ENCODE results near the gene FEN1. TPM values are rescaled to one million over a fixed set of nuclear protein-coding genes. Genes with fewer than 3 reads are reported as not detected.

FEN1 gene
- total and polyA plus RNA-seq, 2 experiments from 2014 or later, result 29.0 to 31.5 TPM

- no peaks in the 10 kb centered on the region for H3K27me3 ChIP-seq (replicated peaks; ENCODE audit: insufficient read depth)
- WGBS, 2 experiments (ENCODE audit: low coverage in 1 of 2, low lambda C conversion rate in 2 of 2, missing lambda C conversion rate in 2 of 2), result 91 to 95% methylated on average over 14 to 15 of the region's 15 CpGs
- no peaks in the 10 kb centered on the region for H3F3A ChIP-seq (ENCODE audit: insufficient read depth)
- H3K4me3 ChIP-seq, result no peak overlapping the region
- no peak overlapping the region for H2AFZ ChIP-seq
- H3K9me2 ChIP-seq (ENCODE audit: insufficient read depth), result no peaks in the 10 kb centered on the region
- no peak overlapping the region for H3K9ac ChIP-seq
- in situ Hi-C loops (cut with MboI), result no loop called here
- no peak overlapping the region for H3K27ac ChIP-seq
- H3K79me2 ChIP-seq (ENCODE audit: insufficient read depth), result no peaks in the 10 kb centered on the region
- TF ChIP-seq EZH2phosphoT487 (IDR thresholded peaks at IDR 0.05; ENCODE audit: insufficient read depth, low read depth), result no peak
- no peaks in the 10 kb centered on the region for H3K36me3 ChIP-seq (ENCODE audit: low read depth)
- H4K20me1 ChIP-seq (ENCODE audit: insufficient read depth), result no peaks in the 10 kb centered on the region
- H3K4me2 ChIP-seq (ENCODE audit: unreplicated experiment), result no peak overlapping the region
- no peak for DNase-seq
- H3K9me3 ChIP-seq (ENCODE audit: low read depth), result no peaks in the 10 kb centered on the region
- H3K4me1 ChIP-seq (ENCODE audit: insufficient read depth), result no peaks in the 10 kb centered on the region
Observed at GRCh38 chr11:61837411-61838005, 44.8 kb downstream of the FEN1 start.

GRCh38 chr11:61838501-61838900 lies 45.8 kb downstream of the FEN1 start:
- in situ Hi-C loops (cut with MboI), result no loop called here
- DNase-seq, result no peak
- H3K9me3 ChIP-seq (ENCODE audit: low read depth), result no peaks in the 10 kb centered on the region

DNA sequence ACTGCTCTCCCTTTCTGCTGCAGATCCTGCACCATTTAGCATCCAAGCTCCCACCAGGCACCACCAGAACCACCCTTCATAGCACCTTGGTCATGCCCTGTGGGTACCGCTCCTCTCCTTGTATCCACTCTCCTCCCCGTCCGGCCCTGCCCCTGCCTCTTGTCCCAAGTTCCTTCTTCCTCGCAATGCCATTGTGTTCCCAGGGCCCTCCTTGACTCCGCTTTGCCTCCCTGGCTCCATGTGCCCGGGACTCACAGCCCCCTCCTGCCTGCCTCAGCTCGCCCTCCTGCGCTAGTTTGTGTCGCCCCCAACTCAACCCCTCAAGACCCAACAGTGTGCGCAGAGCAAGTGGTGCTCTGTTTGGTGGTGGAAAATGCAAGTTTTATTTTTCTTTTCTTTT lies 46.2 kb downstream of the FEN1 start:
- no peaks in the 10 kb centered on the region for H3K9me2 ChIP-seq (ENCODE audit: insufficient read depth)
- no peaks in the 10 kb centered on the region for H3K79me2 ChIP-seq (ENCODE audit: insufficient read depth)
- H3K36me3 ChIP-seq (ENCODE audit: low read depth), result no peaks in the 10 kb centered on the region
- H2AFZ ChIP-seq, result no peak overlapping the region
- no peaks in the 10 kb centered on the region for H4K20me1 ChIP-seq (ENCODE audit: insufficient read depth)
- H3F3A ChIP-seq (ENCODE audit: insufficient read depth), result no peaks in the 10 kb centered on the region
- H3K4me2 ChIP-seq (ENCODE audit: unreplicated experiment), result no peak overlapping the region
- no peak overlapping the region for H3K9ac ChIP-seq
- no peaks in the 10 kb centered on the region for H3K4me1 ChIP-seq (ENCODE audit: insufficient read depth)
- 88 to 91% methylated on average over 10 of the region's 10 CpGs for WGBS, 2 experiments (ENCODE audit: low coverage in 1 of 2, low lambda C conversion rate in 2 of 2, missing lambda C conversion rate in 2 of 2)
- no peak overlapping the region for H3K27ac ChIP-seq
- no peak for DNase-seq
- in situ Hi-C loops (cut with MboI), result no loop called here
- TF ChIP-seq EZH2 (IDR thresholded peaks at IDR 0.05; ENCODE audit: insufficient read depth, poor library complexity, severe bottlenecking) (no peak), EZH2phosphoT487 (IDR thresholded peaks at IDR 0.05; ENCODE audit: insufficient read depth, low read depth) (no peak)
- H3K9me3 ChIP-seq (ENCODE audit: low read depth), result no peaks in the 10 kb centered on the region
- no peak overlapping the region for H3K4me3 ChIP-seq
- no peaks in the 10 kb centered on the region for H3K27me3 ChIP-seq (replicated peaks; ENCODE audit: insufficient read depth)

More at GRCh38 chr11:61838501-61838900, 45.8 kb downstream of the FEN1 start:
- no peak for TF ChIP-seq EZH2 (IDR thresholded peaks at IDR 0.05; ENCODE audit: insufficient read depth, poor library complexity, severe bottlenecking)
- TF ChIP-seq EZH2phosphoT487 (IDR thresholded peaks at IDR 0.05; ENCODE audit: insufficient read depth, low read depth), result no peak
- no peak overlapping the region for H3K9ac ChIP-seq
- H2AFZ ChIP-seq, result no peak overlapping the region
- WGBS, 2 experiments (ENCODE audit: low coverage in 1 of 2, low lambda C conversion rate in 2 of 2, missing lambda C conversion rate in 2 of 2), result 91 to 95% methylated on average over 5 of the region's 5 CpGs
- H3K4me3 ChIP-seq, result no peak overlapping the region
- no peaks in the 10 kb centered on the region for H3K4me1 ChIP-seq (ENCODE audit: insufficient read depth)
- H3K79me2 ChIP-seq (ENCODE audit: insufficient read depth), result no peaks in the 10 kb centered on the region
- no peaks in the 10 kb centered on the region for H4K20me1 ChIP-seq (ENCODE audit: insufficient read depth)
- no peaks in the 10 kb centered on the region for H3K9me2 ChIP-seq (ENCODE audit: insufficient read depth)
- no peaks in the 10 kb centered on the region for H3K27me3 ChIP-seq (replicated peaks; ENCODE audit: insufficient read depth)
- H3K4me2 ChIP-seq (ENCODE audit: unreplicated experiment), result no peak overlapping the region
- no peaks in the 10 kb centered on the region for H3F3A ChIP-seq (ENCODE audit: insufficient read depth)
- H3K27ac ChIP-seq, result no peak overlapping the region
- no peaks in the 10 kb centered on the region for H3K36me3 ChIP-seq (ENCODE audit: low read depth)

DNA sequence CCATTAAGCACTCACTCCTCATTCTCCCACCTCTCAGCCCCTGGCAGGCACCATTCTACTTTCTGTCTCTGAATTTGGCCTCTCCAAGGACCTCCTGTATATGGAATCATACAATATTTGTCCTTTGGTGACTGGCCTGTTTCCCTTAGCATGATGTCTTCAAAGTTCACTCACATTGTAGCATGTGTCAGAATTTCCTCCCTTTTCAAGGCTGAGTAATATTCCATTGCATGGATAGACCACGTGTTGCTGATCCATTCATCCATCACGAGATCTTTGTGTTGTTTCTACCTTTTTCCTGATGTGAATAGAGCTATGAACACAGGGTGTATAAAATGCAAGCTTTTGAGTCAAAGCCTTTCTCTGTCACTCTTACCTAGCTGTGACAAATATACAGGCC lies 47.0 kb downstream of the FEN1 start:
- Histone ChIP-seq H3K27me3 (replicated peaks; ENCODE audit: insufficient read depth) (no peaks in the 10 kb centered on the region), H3K4me3 (no peak overlapping the region), H3K9me3 (ENCODE audit: low read depth) (no peaks in the 10 kb centered on the region), H3K4me1 (ENCODE audit: insufficient read depth) (no peaks in the 10 kb centered on the region), H3K79me2 (ENCODE audit: insufficient read depth) (no peaks in the 10 kb centered on the region), H2AFZ (no peak overlapping the region), H3K27ac (no peak overlapping the region), H3K36me3 (ENCODE audit: low read depth) (no peaks in the 10 kb centered on the region), H3K9me2 (ENCODE audit: insufficient read depth) (no peaks in the 10 kb centered on the region), H3F3A (ENCODE audit: insufficient read depth) (no peaks in the 10 kb centered on the region), H3K4me2 (ENCODE audit: unreplicated experiment) (no peak overlapping the region), H4K20me1 (ENCODE audit: insufficient read depth) (no peaks in the 10 kb centered on the region), H3K9ac (no peak overlapping the region)
- in situ Hi-C loops (cut with MboI), result no loop called here
- no peak for TF ChIP-seq EZH2 (IDR thresholded peaks at IDR 0.05; ENCODE audit: insufficient read depth, poor library complexity, severe bottlenecking)
- TF ChIP-seq EZH2phosphoT487 (IDR thresholded peaks at IDR 0.05; ENCODE audit: insufficient read depth, low read depth), result no peak
- no peak for DNase-seq
- 84 to 98% methylated on average over 2 of the region's 2 CpGs for WGBS, 2 experiments (ENCODE audit: low coverage in 1 of 2, low lambda C conversion rate in 2 of 2, missing lambda C conversion rate in 2 of 2)

GRCh38 chr11:61840371-61840770 lies 47.7 kb downstream of the FEN1 start:
- H3K36me3 ChIP-seq (ENCODE audit: low read depth), result no peaks in the 10 kb centered on the region
- no peak overlapping the region for H3K4me3 ChIP-seq
- no peak overlapping the region for H3K27ac ChIP-seq
- H3K9me2 ChIP-seq (ENCODE audit: insufficient read depth), result no peaks in the 10 kb centered on the region
- no peak overlapping the region for H2AFZ ChIP-seq
- H3K9me3 ChIP-seq (ENCODE audit: low read depth), result no peaks in the 10 kb centered on the region
- DNase-seq, result no peak
- no peak for TF ChIP-seq EZH2 (IDR thresholded peaks at IDR 0.05; ENCODE audit: insufficient read depth, poor library complexity, severe bottlenecking)
- TF ChIP-seq EZH2phosphoT487 (IDR thresholded peaks at IDR 0.05; ENCODE audit: insufficient read depth, low read depth), result no peak
- no peaks in the 10 kb centered on the region for H3K27me3 ChIP-seq (replicated peaks; ENCODE audit: insufficient read depth)
- H3K79me2 ChIP-seq (ENCODE audit: insufficient read depth), result no peaks in the 10 kb centered on the region
- H3K4me2 ChIP-seq (ENCODE audit: unreplicated experiment), result no peak overlapping the region
- WGBS, 2 experiments (ENCODE audit: low coverage in 1 of 2, low lambda C conversion rate in 2 of 2, missing lambda C conversion rate in 2 of 2), result 83 to 84% methylated on average over 7 of the region's 7 CpGs
- H3K9ac ChIP-seq, result no peak overlapping the region
- H3K4me1 ChIP-seq (ENCODE audit: insufficient read depth), result no peaks in the 10 kb centered on the region
- H3F3A ChIP-seq (ENCODE audit: insufficient read depth), result no peaks in the 10 kb centered on the region
- in situ Hi-C loops (cut with MboI), result no loop called here
- no peaks in the 10 kb centered on the region for H4K20me1 ChIP-seq (ENCODE audit: insufficient read depth)

Measured in GM23248 (cell line).